GM13977 (cell line): ENCODE measurements around the gene NEK4.
A peak's percentile ranks its signal among the peaks of the same experiment; 100 is the strongest.
"Not testable (repeated sequence)": the region's sequence is repeated elsewhere in the genome, so short reads cannot be mapped to it uniquely, and the experiment has no call there.

Source experiments
- DNase-seq: peaks from one replicate; pipeline ENCODE4 v3.0.0; 2012; ENCODE audit warnings: low spot score
- in situ Hi-C: fragments of 300-500 bp; cut with MboI; formaldehyde crosslinking; loops from one replicate; pipeline ENCODE4 v1.12.0; 2022; ENCODE audit warnings: low sequenced_read_pairs, low pct_unique_long_range_greater_than_20kb, mixed read lengths, inconsistent platforms; ENCODE audit not compliant: unreplicated experiment
- TF ChIP-seq, protein P1 (sequence below): IDR thresholded peaks from 2 replicates; pipeline ENCODE4 v1.5.1; 2012; ENCODE audit warnings: mild to moderate bottlenecking, control low read depth; ENCODE audit not compliant: insufficient read depth; ENCODE audit errors: extremely low read depth, missing control alignments

The NEK4 gene

DNA sequence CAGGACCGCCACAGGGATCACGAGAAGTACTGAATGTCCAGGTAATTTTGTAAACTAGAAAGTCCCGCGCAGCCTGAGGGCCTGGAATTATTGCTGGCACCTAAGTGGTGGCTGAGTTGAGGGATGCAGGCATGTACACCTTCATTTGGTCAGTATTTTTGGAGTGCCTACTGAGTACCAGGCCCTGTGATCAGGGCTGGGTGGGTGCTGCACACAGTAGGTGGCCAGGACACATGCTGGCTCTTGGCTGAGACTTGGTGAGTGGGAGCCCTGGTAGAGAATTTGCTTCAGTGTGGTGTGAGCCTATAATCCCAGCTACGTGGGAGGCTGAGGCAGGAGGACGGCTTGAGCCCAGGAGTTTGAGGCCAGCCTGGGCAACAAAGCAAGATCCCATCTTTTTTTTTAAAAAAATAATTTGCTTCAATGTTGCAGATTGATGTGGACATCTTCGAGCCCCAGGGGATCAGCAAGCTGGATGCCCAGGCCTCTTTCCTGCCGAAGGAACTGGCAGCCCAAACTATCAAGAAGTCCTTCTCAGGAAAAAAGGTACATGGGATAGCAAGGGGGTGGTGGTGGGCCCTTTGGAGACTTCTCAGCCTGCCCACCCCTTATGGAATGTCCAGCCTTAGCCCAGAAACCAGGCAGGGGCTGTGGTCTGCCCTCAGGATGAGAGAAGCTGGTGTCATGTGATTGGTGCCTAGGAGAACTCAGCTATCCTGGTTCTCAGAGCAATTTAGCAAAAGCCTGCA, 9.3 kb upstream of the NEK4 start:
- TF ChIP-seq, protein P1, sequence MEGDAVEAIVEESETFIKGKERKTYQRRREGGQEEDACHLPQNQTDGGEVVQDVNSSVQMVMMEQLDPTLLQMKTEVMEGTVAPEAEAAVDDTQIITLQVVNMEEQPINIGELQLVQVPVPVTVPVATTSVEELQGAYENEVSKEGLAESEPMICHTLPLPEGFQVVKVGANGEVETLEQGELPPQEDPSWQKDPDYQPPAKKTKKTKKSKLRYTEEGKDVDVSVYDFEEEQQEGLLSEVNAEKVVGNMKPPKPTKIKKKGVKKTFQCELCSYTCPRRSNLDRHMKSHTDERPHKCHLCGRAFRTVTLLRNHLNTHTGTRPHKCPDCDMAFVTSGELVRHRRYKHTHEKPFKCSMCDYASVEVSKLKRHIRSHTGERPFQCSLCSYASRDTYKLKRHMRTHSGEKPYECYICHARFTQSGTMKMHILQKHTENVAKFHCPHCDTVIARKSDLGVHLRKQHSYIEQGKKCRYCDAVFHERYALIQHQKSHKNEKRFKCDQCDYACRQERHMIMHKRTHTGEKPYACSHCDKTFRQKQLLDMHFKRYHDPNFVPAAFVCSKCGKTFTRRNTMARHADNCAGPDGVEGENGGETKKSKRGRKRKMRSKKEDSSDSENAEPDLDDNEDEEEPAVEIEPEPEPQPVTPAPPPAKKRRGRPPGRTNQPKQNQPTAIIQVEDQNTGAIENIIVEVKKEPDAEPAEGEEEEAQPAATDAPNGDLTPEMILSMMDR: no peak
- no peak for DNase-seq
- in situ Hi-C loops: no loop called here

DNA sequence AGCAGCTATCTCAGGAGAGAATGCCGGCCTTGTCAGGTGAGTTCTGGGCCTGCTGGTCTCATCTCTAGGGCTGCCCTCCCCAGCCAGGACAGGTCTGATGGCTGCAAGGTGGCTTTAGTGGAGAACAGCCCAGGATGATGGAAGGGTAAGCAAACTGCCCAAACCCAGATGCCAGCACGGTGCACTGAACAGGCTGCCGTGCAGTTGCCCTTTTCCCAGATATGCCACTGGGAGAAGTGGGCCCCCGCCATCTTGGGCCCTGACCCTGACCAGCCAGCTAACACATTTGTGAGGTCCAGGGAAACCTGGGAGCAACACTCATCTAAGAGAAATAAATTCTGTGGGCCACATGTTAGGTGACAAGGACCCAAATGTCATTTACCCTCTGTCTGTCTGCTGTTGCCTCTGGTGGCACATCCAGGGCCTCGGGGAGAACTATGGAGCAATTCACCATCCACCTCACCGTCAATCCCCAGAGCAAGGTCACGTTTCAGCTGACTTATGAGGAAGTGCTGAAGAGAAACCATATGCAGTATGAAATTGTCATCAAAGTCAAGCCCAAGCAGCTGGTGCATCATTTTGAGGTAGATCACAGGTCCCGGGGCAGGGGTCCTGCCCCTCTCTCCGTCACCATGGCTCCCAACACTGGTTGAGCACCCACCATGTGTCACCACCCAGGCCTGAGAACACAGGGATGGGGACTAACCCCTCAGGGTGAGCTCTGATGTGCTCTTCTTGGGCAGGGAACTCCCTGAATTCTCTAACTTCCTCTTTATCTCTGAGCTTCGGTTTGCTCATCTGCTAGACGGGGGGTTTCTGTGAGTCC, 8.5 kb upstream of the NEK4 start:
- DNase-seq: peak; percentile 71
- in situ Hi-C loops: no loop called here
- TF ChIP-seq, protein P1: no peak

DNA sequence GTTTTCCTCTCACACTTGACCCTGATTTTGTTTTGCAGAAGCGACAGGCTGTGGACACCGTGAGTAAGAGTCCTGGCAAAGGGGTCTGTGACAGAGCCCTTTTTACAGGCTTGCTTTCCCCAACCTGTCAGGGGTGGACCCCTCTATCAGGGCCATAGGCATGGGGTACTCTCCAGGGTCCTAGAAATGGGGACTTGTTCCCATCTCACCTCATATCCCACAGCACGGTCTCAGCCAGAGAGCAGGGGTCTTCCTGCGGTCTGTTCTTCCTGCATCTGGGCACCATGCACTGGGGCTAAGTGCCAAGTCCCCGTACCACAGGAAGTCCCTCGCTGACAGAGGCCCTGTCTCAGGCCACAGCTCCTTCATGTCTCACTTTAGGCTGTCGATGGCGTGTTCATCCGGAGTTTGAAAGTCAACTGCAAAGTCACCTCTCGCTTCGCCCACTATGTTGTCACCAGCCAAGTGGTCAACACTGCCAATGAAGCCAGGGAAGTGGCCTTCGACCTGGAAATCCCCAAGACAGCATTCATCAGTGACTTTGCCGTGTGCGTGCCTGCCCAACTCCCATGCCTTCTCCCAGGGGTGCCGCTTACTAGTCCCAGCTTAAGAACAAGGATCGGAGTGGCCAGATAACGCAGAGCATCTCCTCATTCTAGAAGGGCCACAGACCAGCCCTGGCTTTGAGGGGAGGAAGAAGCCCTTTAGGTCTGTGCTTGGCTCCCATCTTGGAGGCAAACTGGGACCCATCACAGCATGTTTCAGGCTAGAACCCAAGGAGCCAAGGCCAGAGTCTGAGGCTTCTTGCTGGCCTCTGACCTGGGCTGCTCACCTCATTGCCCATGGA, 7.4 kb upstream of the NEK4 start:
- DNase-seq: no peak
- TF ChIP-seq, protein P1: no peak
- in situ Hi-C loops: no loop called here

DNA sequence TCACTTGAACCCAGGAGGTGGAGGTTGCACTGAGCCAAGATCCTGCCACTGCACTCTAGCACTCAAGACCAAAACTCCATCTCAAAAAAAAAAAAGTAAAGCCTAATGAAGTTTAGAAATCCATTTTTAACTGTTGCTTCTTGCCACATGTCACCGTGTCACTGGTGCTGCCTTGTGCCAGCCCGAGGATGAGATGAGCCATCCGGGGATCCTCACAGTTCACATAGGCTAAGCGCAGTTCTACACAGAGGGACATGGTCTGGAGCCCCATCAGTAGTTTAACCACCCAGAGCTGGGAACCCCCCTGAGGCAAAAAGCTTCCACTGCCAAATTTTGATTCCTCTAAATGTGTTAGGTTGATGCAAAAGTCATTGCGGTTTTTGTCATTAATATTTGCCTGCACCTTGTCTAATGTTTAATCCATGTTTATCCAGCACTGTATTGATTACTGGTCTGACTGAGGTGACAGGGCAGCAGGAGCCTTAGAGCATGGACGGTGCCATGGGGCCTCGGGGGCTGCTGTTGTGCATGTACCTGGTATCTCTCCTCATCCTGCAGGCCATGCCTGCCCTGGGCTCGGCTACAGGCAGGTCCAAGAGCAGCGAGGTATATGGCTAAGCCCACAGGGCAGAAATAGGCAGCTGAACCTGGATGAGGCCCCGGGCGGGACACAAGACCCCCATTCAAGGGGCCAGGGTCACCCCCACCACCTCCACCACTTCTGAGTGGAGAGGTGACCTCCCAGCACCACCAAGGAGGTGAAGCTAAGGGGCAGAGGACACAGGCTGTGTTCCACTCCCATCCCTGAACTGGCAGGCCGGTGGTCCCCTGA, 6.6 kb upstream of the NEK4 start, which contains the start of gene ITIH1:
TSS of gene ITIH1 (plus strand) at position 473 of the 832 bp plus-strand sequence. CDS start at position 490, 17 bp downstream.
- DNase-seq: no peak

DNA sequence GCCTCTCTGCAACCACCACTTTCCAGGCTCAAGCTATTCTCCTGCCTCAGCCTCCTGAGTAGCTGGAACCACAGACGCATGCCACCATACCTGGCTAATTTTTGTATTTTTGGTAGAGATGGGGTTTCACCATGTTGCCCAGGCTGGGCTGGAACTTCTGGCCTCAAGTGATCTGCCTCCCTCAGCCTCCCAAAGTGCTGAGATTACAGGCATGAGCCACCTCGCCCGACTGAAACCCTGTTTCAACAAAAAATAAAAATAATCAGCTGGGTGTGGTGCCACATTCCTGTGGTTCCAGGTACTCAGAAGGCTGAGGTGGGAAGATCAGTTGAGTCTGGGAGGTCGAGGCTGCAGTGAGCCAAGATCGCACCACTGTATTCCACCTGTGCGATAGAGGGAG, 5.7 kb upstream of the NEK4 start:
- in situ Hi-C loops: not testable (repeated sequence)

More for the DNA sequence above, 6.6 kb upstream of the NEK4 start, which contains the start of gene ITIH1:
- TF ChIP-seq, protein P1: no peak
- in situ Hi-C loops: no loop called here

DNA sequence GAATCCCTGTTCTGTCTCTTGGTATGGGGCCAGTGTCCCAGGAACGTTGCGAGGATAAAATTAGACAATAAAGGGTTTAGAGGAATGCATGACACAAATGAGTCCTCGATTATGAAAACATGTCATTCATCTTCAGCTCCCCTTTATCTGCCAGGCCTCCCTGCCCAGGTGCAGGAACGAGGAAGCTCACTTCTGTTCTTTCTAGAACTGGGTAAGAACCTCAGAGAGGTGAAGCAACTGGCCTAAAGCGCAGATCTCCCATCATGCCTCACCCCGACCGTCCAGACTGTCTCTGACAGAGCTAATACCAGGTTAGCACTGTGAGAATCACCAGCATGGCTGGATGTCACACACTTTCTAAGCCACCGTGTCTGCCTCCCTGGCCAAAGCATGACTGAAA, 5.1 kb upstream of the NEK4 start:
- DNase-seq: no peak
- TF ChIP-seq, protein P1: no peak
- in situ Hi-C loops: no loop called here

More for the DNA sequence above, 5.7 kb upstream of the NEK4 start:
- DNase-seq: not testable (repeated sequence)
